Right atrium auricular region (tissue), 2 donors: ENCODE data around the gene MYOM3. TPM values are rescaled to one million over a fixed set of nuclear protein-coding genes. Genes with fewer than 3 reads are reported as not detected.

Experiments used
- DNase-seq: peaks from one replicate; pipeline ENCODE4 v3.0.0-alpha.2; 2019; ENCODE audit warnings: low spot score
- H3K27ac ChIP-seq, 2 donors: fragments of 200-600 bp; sonication (generic); 1 replicate in 1 of 2; 2 replicates in 1 of 2; pipeline ENCODE4 v1.5.1; 2016 to 2019
- H3K27me3 ChIP-seq, 2 donors: fragments of 200-600 bp; sonication (generic); one replicate each; pipeline versions ENCODE4 v1.5.1 to v1.6.0; 2017 to 2019
- H3K36me3 ChIP-seq: fragments of 200-600 bp; sonication (generic); one replicate; pipeline ENCODE4 v1.5.1; 2016
- H3K4me1 ChIP-seq, 2 donors: fragments of 200-600 bp; sonication (generic); one replicate each; pipeline versions ENCODE4 v1.5.1 to v1.6.0; 2017 to 2019
- H3K4me3 ChIP-seq, 2 donors: fragments of 200-600 bp; sonication (generic); 1 replicate in 1 of 2; 2 replicates in 1 of 2; pipeline ENCODE4 v1.5.1; 2017 to 2019; ENCODE audit warnings: mild to moderate bottlenecking in 1 of 2, moderate library complexity in 1 of 2
- H3K9me3 ChIP-seq, 2 donors: fragments of 200-600 bp; sonication (generic); one replicate each; pipeline ENCODE4 v1.5.1; 2019
- total RNA-seq, 2 donors: library from RNA; depleted of rRNA; stranded (reverse); fragments of >200 nt; gene quantifications; one replicate each; pipeline ENCODE4 v1.1.0, GENCODE V29; 2016
- TF ChIP-seq, protein P1 (sequence below), 2 donors: fragments of 200-600 bp; sonication (generic); IDR thresholded peaks; one replicate each; pipeline ENCODE4 v1.5.1; 2019; ENCODE audit warnings: antibody characterized with exemption in 2 of 2

MYOM3 gene
- total RNA-seq, 2 donors from 2014 or later, result 98.7 to 241 TPM

GRCh38 chr1:24086466-24086865 is 25.5 kb downstream of the MYOM3 start:
- H3K9me3 ChIP-seq, result no peaks in the 10 kb centered on the region
- H3K4me3 ChIP-seq, result no peak overlapping the region
- no peak overlapping the region for H3K27ac ChIP-seq
- no peaks in the 10 kb centered on the region for H3K27me3 ChIP-seq
- TF ChIP-seq, protein P1, sequence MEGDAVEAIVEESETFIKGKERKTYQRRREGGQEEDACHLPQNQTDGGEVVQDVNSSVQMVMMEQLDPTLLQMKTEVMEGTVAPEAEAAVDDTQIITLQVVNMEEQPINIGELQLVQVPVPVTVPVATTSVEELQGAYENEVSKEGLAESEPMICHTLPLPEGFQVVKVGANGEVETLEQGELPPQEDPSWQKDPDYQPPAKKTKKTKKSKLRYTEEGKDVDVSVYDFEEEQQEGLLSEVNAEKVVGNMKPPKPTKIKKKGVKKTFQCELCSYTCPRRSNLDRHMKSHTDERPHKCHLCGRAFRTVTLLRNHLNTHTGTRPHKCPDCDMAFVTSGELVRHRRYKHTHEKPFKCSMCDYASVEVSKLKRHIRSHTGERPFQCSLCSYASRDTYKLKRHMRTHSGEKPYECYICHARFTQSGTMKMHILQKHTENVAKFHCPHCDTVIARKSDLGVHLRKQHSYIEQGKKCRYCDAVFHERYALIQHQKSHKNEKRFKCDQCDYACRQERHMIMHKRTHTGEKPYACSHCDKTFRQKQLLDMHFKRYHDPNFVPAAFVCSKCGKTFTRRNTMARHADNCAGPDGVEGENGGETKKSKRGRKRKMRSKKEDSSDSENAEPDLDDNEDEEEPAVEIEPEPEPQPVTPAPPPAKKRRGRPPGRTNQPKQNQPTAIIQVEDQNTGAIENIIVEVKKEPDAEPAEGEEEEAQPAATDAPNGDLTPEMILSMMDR (IDR thresholded peaks at IDR 0.05), result no peak
- H3K36me3 ChIP-seq, result peaks cover 82% of the 10 kb centered on the region
- H3K4me1 ChIP-seq, result peaks cover 0 to 5% of the 10 kb centered on the region in 2 donors
- DNase-seq, result no peak

DNA sequence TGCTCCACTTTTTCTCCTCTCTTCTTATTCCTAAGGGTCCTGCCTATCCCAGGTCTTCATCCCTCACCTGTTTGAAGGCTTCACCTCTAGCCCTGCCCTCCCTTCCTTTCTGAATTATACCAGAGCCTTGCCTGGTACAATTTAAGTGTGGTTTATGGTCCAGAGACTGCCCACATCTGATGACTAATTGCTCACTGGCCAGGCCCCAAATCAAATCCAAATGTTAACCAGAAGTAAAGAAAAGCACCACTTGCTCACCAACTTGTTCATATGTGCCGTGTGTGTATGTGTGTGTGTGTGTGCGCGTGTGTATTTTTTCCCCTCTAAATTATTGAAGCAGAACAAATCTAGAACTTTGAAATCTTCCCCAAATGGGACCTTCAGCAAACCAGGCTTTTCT is 26.4 kb downstream of the MYOM3 start:
- Histone ChIP-seq H3K9me3 (no peaks in the 10 kb centered on the region), H3K27me3 (no peaks in the 10 kb centered on the region), H3K27ac (no peak overlapping the region), H3K4me3 (no peak overlapping the region), H3K36me3 (peaks cover 75% of the 10 kb centered on the region), H3K4me1 (peaks cover 0 to 11% of the 10 kb centered on the region in 2 donors)
- no peak for DNase-seq
- TF ChIP-seq, protein P1 (IDR thresholded peaks at IDR 0.05), result no peak

DNA sequence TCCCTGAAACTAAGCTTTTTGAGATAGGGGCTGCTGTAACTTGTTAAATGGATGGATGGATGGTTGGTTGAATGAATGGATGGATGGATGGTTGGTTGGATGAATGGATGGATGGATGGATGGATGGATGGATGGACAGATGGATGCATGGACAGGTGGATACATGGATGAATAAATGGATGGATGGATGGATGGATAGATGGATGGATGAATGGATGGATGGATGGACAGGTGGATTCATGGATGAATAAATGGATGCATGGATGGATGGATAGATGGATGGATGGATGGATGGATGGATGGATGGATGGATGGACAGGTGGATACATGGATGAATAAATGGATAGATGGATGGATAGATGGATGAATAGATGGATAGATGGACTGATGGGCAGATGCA is 26.9 kb downstream of the MYOM3 start:
- DNase-seq, result no peak
- TF ChIP-seq, protein P1 (IDR thresholded peaks at IDR 0.05), result no peak
- H3K36me3 ChIP-seq, result peaks cover 73% of the 10 kb centered on the region
- H3K27me3 ChIP-seq, result no peaks in the 10 kb centered on the region
- H3K4me3 ChIP-seq, result no peak overlapping the region
- peaks cover 0 to 12% of the 10 kb centered on the region in 2 donors for H3K4me1 ChIP-seq
- H3K27ac ChIP-seq, result no peak overlapping the region
- H3K9me3 ChIP-seq, result no peaks in the 10 kb centered on the region

DNA sequence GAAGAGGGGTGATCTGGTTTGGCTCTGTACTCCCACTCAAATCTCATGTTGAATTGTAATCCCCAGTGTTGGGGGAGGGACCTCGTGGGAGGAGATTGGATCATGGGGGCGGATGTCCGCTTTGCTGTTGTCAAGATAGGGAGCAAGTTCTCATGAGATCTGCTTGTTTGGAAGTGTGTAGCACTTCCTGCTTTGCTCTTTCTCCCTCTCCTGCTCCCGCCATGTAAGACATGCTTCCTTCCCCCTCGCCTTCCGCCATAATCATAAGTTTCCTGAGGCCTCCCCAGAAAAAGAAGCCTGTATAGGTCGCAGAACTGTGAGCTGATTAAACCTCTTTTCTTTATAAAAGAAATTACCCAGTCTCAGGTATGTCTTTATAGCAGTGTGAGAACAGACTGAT is 27.9 kb downstream of the MYOM3 start:
- Histone ChIP-seq H3K9me3 (no peaks in the 10 kb centered on the region), H3K4me1 (peaks cover 0 to 20% of the 10 kb centered on the region in 2 donors), H3K27me3 (no peaks in the 10 kb centered on the region), H3K36me3 (peaks cover 72% of the 10 kb centered on the region), H3K27ac (no peak overlapping the region), H3K4me3 (no peak overlapping the region)
- TF ChIP-seq, protein P1 (IDR thresholded peaks at IDR 0.05), result no peak
- DNase-seq, result no peak

- Histone ChIP-seq H3K9me3 (no peaks in the 10 kb centered on the region), H3K27ac (peak overlapping the region in 1 of 2 donors; percentile 64), H3K4me3 (no peak overlapping the region), H3K36me3 (peaks cover 57% of the 10 kb centered on the region), H3K4me1 (peaks cover 0 to 26% of the 10 kb centered on the region in 2 donors), H3K27me3 (no peaks in the 10 kb centered on the region)
- TF ChIP-seq, protein P1 (IDR thresholded peaks at IDR 0.05), result no peak
- DNase-seq, result no peak
Measured at GRCh38 chr1:24082372-24082771, 29.6 kb downstream of the MYOM3 start.

- peak overlapping the region; percentile 56 to 64 for H3K27ac ChIP-seq
- TF ChIP-seq, protein P1 (IDR thresholded peaks at IDR 0.05), result no peak
- peaks cover 48% of the 10 kb centered on the region for H3K36me3 ChIP-seq
- H3K4me1 ChIP-seq, result peaks cover 0 to 29% of the 10 kb centered on the region in 2 donors
- H3K4me3 ChIP-seq, result no peak overlapping the region
- no peaks in the 10 kb centered on the region for H3K9me3 ChIP-seq
- no peak for DNase-seq
- no peaks in the 10 kb centered on the region for H3K27me3 ChIP-seq
Measured at GRCh38 chr1:24081190-24081589, 30.7 kb downstream of the MYOM3 start.
